Right lobe of liver (tissue), 4 donors: ENCODE results near the gene PSMC4.

Experiments used
- POLR2A ChIP-seq: fragments of 450-650 bp; IDR thresholded peaks from one replicate; pipeline ENCODE4 v1.6.1; 2017; ENCODE audit warnings: antibody characterized with exemption, mild to moderate bottlenecking
- TF ChIP-seq, protein P1 (sequence below), 4 donors: fragments of 200-600 bp in 3 of 4; fragments of 450-650 bp in 1 of 4; IDR thresholded peaks; one replicate each; pipeline versions ENCODE4 v1.5.1 to v1.8.0; 2016 to 2022; ENCODE audit warnings: antibody characterized with exemption in 4 of 4, mild to moderate bottlenecking in 2 of 4
- donor health status: DM: no; HTN: no; CAD: no.
- donor health status: DM: no; HTN: no; CAD: no.
- donor health status: DM: no; HTN: yes; CAD: no.

DNA sequence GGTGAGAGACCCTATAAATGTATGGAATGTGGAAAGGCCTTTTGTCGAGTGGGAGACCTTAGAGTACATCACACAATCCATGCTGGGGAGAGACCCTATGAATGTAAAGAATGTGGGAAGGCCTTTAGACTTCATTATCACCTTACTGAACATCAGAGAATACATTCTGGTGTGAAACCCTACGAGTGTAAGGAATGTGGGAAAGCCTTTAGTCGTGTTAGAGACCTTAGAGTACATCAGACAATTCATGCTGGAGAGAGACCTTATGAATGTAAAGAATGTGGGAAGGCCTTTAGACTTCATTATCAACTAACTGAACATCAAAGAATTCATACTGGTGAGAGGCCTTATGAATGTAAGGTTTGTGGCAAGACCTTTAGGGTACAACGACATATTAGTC is 43.0 kb downstream of the PSMC4 start:
- TF ChIP-seq, protein P1, sequence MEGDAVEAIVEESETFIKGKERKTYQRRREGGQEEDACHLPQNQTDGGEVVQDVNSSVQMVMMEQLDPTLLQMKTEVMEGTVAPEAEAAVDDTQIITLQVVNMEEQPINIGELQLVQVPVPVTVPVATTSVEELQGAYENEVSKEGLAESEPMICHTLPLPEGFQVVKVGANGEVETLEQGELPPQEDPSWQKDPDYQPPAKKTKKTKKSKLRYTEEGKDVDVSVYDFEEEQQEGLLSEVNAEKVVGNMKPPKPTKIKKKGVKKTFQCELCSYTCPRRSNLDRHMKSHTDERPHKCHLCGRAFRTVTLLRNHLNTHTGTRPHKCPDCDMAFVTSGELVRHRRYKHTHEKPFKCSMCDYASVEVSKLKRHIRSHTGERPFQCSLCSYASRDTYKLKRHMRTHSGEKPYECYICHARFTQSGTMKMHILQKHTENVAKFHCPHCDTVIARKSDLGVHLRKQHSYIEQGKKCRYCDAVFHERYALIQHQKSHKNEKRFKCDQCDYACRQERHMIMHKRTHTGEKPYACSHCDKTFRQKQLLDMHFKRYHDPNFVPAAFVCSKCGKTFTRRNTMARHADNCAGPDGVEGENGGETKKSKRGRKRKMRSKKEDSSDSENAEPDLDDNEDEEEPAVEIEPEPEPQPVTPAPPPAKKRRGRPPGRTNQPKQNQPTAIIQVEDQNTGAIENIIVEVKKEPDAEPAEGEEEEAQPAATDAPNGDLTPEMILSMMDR (IDR thresholded peaks at IDR 0.05) = no peak
- no peak for TF ChIP-seq POLR2A
